Left cardiac atrium (tissue), 4 donors: ENCODE data around the gene ARHGEF16. TPM values are rescaled to one million over a fixed set of nuclear protein-coding genes. Genes with fewer than 3 reads are reported as not detected.

ENCODE experiments used
- ATAC-seq, 2 donors: fragments of 200-7000 bp; cut with Tn5 transposase; one replicate each; pipeline ENCODE4 v1.9.1; 2020; ENCODE audit warnings: mild to moderate bottlenecking in 2 of 2, moderate library complexity in 2 of 2
- DNase-seq: peaks from one replicate; pipeline ENCODE4 v3.0.0-alpha.2; 2020
- intact Hi-C, 2 donors: fragments of 100-400 bp; cut with DNase I; formaldehyde crosslinking; loops; one replicate each; pipeline versions ENCODE4 v1.14.1 to v1.15.1; 2022 to 2023
- total RNA-seq, 2 donors: library from RNA; stranded (reverse); fragmentation: NEBNext Ultra II Directional; extraction: Animal tissue kit (Norgen Biotek cat#: 25700); gene quantifications; one replicate each; pipeline ENCODE4 v1.2.1, GENCODE V29; 2021
- donor health status: DM: no; HTN: yes; CAD: no.
- donor health status: DM: no; HTN: yes; CAD: no; lungs with severe emphysema.
- donor health status: DM: yes; HTN: yes; CAD: no.
- donor health status: Dilated cardiomyopathy.

Gene ARHGEF16
- total RNA-seq, 2 donors from 2014 or later, result 0.68 to 2.3 TPM

DNA sequence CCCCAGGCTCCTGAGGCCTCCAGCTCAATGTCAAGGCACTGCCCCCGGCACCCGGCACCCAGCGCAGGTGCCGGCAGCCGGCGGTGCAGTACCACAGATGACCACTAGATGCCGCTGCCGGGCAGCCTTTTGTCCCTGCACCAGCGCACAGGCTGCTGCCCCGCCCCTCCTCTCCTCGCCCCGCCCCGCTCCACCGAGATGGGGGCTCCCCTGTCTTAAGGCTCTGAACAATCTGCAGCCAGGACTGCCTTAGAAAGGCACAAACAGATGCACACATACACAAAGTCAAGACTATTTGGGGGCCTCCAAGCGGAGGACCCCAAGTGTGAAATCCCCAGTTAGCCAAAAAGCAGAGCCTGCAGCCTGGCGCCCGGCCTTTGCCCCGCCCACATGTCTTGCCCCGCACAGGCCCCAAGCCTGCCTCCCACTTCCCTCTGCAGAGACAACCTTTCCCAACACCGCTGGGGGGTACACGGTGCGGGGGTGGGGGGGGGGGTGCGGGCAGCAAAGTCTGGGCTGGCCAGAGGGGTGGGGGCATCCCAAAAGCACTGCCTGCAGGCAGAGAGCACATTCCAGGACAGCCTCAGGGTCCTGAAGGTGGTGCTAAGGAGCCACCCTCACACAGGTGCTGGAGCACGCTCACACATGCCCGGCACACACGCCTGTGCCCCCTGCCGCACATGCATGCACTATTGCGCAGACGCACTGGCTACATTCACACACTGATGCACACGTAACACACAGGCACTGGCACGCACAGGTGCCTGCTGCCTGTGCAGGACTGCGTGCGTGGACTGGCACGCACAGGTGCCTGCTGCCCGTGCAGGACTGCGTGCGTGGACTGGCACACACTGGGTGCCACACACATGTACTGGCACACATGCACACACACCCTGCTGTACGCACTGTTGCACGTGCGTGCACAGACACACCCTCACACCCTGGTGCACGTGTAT, 37.1 kb downstream of the ARHGEF16 start:
- intact Hi-C loops, result loop anchor here (1.0 to 10.0 kb wide), 3 partner anchors 127 to 233 kb away; no protein-coding TSS in a partner anchor
- ATAC-seq (peak; percentile 85 to 86), DNase-seq (peak; percentile 82)

DNA sequence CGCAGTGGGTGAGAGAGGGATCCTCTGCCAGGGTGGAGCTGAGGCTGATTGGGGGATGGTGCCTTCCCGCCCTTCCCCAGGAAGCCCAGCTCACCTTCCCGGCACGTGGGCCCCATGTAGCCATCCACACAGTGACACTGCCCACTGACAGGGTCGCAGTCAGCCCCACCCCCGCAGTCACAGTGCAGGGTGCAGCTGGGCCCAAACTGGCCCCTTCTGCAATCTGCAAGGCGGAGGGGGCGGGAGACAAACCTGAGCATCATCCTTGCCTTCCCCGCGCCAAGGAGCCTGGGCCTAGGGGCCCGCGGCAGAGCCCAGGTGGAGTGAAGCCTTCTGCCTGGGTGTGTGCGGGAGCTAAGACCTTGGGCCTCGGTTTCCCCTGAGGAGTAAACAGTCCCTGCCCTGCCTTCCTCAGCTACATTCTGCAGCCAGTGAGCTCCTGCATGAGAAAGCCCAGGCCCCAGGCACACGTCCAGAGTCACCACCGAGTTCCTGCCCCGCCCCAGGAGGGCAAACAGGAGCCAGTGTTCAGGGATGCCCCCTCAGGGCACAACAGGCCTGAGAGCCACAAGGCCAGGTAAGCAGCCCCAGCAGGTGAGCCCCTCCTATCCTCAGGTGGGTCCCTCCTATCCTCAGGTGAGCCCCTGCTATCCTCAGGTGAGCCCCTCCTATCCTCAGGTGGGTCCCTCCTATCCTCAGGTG, 38.2 kb downstream of the ARHGEF16 start:
- intact Hi-C loops, result loop anchor here in 1 of 2 donors (10.0 kb wide), 1 partner anchor 232 kb away; no protein-coding TSS in a partner anchor
- no peak for ATAC-seq
- no peak for DNase-seq

DNA sequence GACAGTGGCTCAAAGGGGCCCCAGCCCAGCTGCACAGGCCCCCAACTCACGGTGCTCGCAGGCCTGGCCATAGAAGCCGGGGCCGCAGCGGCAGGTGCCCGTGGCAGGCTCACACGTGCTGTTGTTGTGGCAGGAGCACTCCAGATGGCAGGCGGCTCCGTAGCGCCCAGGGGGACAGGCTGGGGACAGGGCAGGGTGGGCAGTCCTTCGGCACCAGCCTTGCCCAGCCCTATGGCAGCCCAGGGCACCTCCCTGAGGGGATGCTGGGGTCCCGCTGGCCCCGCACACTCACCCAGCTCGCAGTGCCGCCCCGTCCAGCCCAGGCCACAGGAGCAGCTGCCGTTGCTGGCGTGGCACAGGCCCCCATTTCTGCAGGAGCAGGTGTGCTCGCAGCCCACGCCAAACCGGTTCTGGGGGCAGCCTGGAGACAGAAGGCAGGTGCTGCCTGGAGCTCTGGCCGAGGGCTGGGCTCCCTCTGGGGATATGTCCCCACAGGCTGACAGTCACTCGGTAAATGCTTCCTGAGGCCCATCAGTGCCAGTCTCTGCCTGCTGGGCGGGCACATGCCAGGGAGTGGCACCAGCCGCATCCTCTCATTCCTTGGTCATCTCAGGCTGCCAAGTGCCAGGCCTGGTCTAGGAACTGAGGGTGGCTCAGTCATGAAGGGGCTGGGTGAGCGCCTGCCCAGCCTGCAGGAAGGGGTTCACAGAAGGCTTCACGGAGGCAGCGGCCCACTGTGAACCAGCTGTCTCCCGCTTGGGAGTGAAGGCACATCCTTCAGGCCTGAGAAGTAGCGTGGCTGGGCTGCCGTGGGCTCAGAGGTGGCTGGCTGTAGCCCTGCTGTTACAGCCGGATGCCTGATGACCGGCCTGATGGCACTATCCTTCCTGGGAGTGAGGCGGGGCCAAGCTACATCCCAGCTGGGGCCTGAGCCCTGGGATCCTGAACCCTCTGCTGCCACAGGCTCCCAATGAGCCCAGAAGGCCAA, 40.1 kb downstream of the ARHGEF16 start:
- intact Hi-C loops, result loop anchor here in 1 of 2 donors (10.0 kb wide), 1 partner anchor 230 kb away; no protein-coding TSS in a partner anchor
- no peak for ATAC-seq
- no peak for DNase-seq

- ATAC-seq (no peak), DNase-seq (no peak)
- intact Hi-C loops, result loop anchor here in 1 of 2 donors (10.0 kb wide), 1 partner anchor 229 kb away; no protein-coding TSS in a partner anchor
Observed at GRCh38 chr1:3495776-3496745, 41.6 kb downstream of the ARHGEF16 start.

- ATAC-seq, result no peak
- no peak for DNase-seq
- intact Hi-C loops, result loop anchor here in 1 of 2 donors (10.0 kb wide), 1 partner anchor 228 kb away; no protein-coding TSS in a partner anchor
Observed at GRCh38 chr1:3496916-3497315, 42.5 kb downstream of the ARHGEF16 start.

- no peak for ATAC-seq
- intact Hi-C loops, result loop anchor here in 1 of 2 donors (10.0 kb wide), 1 partner anchor 227 kb away; no protein-coding TSS in a partner anchor
- DNase-seq, result no peak
Observed at GRCh38 chr1:3497521-3497920, 43.1 kb downstream of the ARHGEF16 start.

DNA sequence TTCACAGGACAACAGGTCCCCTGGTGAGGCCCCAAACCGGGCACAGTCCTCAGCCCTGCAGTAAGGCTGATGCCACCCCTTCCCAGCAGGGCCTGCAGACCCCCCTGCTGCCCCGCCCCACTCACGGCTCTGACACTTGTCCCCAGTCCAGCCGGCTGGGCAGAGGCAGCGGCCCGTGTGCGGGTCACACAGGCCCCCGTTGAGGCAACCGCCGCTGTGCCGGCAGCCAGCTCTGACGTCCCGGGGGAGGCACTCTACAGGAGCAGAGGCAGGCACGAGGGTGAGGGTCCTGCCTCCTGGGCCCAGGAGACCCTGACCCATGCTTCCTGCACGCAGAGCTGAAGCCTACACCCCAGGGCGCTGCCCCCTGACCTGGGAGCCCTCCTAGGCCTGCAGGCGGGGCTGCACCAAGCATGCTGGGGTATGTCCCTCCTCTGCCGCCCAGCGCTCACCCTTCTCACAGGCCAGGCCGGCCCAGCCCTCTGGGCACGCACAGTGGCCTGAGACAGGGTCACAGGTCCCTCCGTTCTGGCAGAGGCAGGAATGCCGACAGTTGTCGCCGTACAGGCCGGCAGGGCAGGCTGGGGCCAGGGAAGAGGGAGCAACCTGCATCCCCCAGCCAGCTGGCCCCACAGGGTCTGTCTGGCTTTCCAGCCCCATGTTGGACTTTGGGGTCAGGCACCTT, 43.9 kb downstream of the ARHGEF16 start:
- ATAC-seq, result no peak
- DNase-seq, result no peak
- intact Hi-C loops, result loop anchor here in 1 of 2 donors (10.0 kb wide), 1 partner anchor 226 kb away; no protein-coding TSS in a partner anchor

GRCh38 chr1:3498986-3499385, 44.5 kb downstream of the ARHGEF16 start:
- no peak for DNase-seq
- intact Hi-C loops, result loop anchor here in 1 of 2 donors (10.0 kb wide), 1 partner anchor 226 kb away; no protein-coding TSS in a partner anchor
- no peak for ATAC-seq

GRCh38 chr1:3499611-3500010, 45.1 kb downstream of the ARHGEF16 start:
- ATAC-seq (no peak), DNase-seq (no peak)
- intact Hi-C loops, result loop anchor here in 1 of 2 donors (10.0 kb wide), 1 partner anchor 225 kb away; no protein-coding TSS in a partner anchor

DNA sequence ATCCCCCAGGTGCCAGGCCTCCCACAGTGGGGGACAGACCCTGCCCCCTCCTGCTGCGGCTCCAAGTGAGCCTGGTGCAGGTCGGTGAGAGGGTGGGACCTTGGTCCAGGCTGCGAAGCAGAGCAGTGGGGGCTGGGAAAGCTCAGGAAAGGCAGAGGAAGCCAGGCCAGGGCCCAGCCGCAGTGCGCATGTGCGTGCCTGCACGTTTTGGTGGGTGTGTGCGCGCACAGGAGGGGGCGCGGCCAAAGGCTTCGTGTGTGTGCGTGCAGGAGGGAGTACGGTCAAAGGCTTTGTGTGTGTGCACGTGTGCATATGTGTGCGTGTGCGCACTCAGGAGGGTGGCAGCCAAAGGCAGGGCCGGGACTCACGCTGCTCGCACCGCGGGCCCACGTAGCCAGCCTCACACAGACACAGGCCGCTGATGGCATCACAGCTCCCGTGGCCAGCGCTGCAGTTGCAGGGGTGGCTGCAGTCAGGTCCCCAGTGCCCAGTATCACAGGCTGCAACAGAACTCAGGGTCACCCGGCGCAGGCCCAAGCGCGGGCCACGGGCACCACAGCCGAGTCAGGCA, 45.9 kb downstream of the ARHGEF16 start:
- no peak for DNase-seq
- ATAC-seq, result no peak
- intact Hi-C loops, result no loop called here

GRCh38 chr1:3501437-3501836, 47.0 kb downstream of the ARHGEF16 start:
- intact Hi-C loops, result no loop called here
- DNase-seq (no peak), ATAC-seq (no peak)

GRCh38 chr1:3501856-3502640, 47.6 kb downstream of the ARHGEF16 start:
- intact Hi-C loops, result no loop called here
- peak; percentile 70 for DNase-seq
- ATAC-seq, result peak; percentile 69 to 82

- intact Hi-C loops, result no loop called here
- DNase-seq, result no peak
- no peak for ATAC-seq
Observed at GRCh38 chr1:3502641-3503524, 48.4 kb downstream of the ARHGEF16 start.

- no peak for ATAC-seq
- intact Hi-C loops, result no loop called here
- no peak for DNase-seq
Observed at GRCh38 chr1:3503525-3503886, 49.0 kb downstream of the ARHGEF16 start.
